ENCODE data around the gene KIAA0319L.

- TF ChIP-seq POLR2AphosphoS5 (IDR thresholded peaks at IDR 0.05; ENCODE audit: borderline replicate concordance, low read depth, low read length), result no peak
- TF ChIP-seq EZH2 (IDR thresholded peaks at IDR 0.05), result no peak
These were observed 103.0 kb downstream of the KIAA0319L start for GRCh38 chr1:35454176-35454575.
